Endothelial cell of umbilical vein (primary cell): ENCODE measurements around the gene TUFM. TPM values are rescaled to one million over a fixed set of nuclear protein-coding genes. Genes with fewer than 3 reads are reported as not detected.
A peak's percentile ranks its signal among the peaks of the same experiment; 100 is the strongest.

Experiments
- BruUV-seq: library from RNA; stranded (reverse); fragments of 400-500 nt; replicated peaks from 2 replicates; lab custom pipeline; 2021; lab: Mats Ljungman, UMichigan
- CTCF ChIA-PET: fragments of 300-600, 350-600 bp; sonication (Branson Sonifier 250); formaldehyde crosslinking; loops from one replicate; lab custom pipeline; 2021; ENCODE audit warnings: antibody characterized with exemption, inconsistent platforms; lab: Charles Lee
- POLR2A ChIA-PET: fragments of 300-600, 350-600 bp; sonication (Branson Sonifier 250); formaldehyde crosslinking; loops from one replicate; lab custom pipeline; 2021; ENCODE audit warnings: antibody characterized with exemption, inconsistent platforms; lab: Charles Lee
- DNase-seq: peaks from one replicate; pipeline ENCODE4 v3.0.0-alpha.2; 2011; ENCODE audit warnings: low read depth, low spot score
- FAIRE-seq: peaks from 2 replicates; lab custom pipeline; 2011; peaks lifted over from hg19 to GRCh38; lab: Jason Lieb, UNC
- H2AFZ ChIP-seq: 2 replicates; pipeline ENCODE4 v1.6.0; 2012; ENCODE audit warnings: low read depth, low read length, control low read depth, inconsistent platforms
- H3K27ac ChIP-seq: 2 replicates; pipeline ENCODE4 v1.5.1; 2011; ENCODE audit warnings: low read depth, mild to moderate bottlenecking, control low read depth, low read length, moderate library complexity; ENCODE audit not compliant: insufficient read depth
- H3K27me3 ChIP-seq, 2 experiments: 2 replicates each; pipeline versions ENCODE4 v1.6.0 to v1.6.1; 2011; ENCODE audit warnings: low read length in 2 of 2, mixed read lengths in 1 of 2; ENCODE audit not compliant: control insufficient read depth in 2 of 2, insufficient read depth in 2 of 2
- H3K36me3 ChIP-seq, 2 experiments: 2 replicates in 1 of 2; 3 replicates in 1 of 2; pipeline ENCODE4 v1.5.1; 2011; ENCODE audit warnings: low read length in 2 of 2, mild to moderate bottlenecking in 1 of 2, moderate library complexity in 1 of 2; ENCODE audit not compliant: control insufficient read depth in 2 of 2, insufficient read depth in 2 of 2; ENCODE audit errors: extremely low read depth in 1 of 2
- H3K4me1 ChIP-seq: 3 replicates; pipeline ENCODE4 v1.5.1; 2011; ENCODE audit warnings: mild to moderate bottlenecking, low read length; ENCODE audit not compliant: control insufficient read depth, insufficient read depth; ENCODE audit errors: extremely low read depth
- H3K4me2 ChIP-seq: 2 replicates; pipeline ENCODE4 v1.6.1; 2011; ENCODE audit warnings: low read length, control low read depth, mixed read lengths; ENCODE audit not compliant: insufficient read depth
- H3K4me3 ChIP-seq, 3 experiments: fragments of 200-600 bp in 1 of 3; sonication (generic), shearing (Covaris generic) in 1 of 3; replicated peaks in 1 of 3; 2 replicates each; pipeline ENCODE4 v1.5.1; 2011 to 2016; ENCODE audit warnings: control low read depth in 3 of 3, low read length in 3 of 3, mild to moderate bottlenecking in 2 of 3, inconsistent platforms in 1 of 3, low read depth in 1 of 3, moderate library complexity in 1 of 3; ENCODE audit not compliant: insufficient read depth in 1 of 3
- H3K79me2 ChIP-seq: 2 replicates; pipeline ENCODE4 v1.6.0; 2012; ENCODE audit warnings: low read length, inconsistent platforms; ENCODE audit not compliant: control insufficient read depth, insufficient read depth
- H3K9ac ChIP-seq: replicated peaks from 2 replicates; pipeline ENCODE3; 2011; ENCODE audit warnings: low read length, control low read depth; ENCODE audit not compliant: insufficient read depth; ENCODE audit errors: extremely low read depth
- H3K9me1 ChIP-seq: replicated peaks from 3 replicates; pipeline ENCODE4 v1.6.0; 2011; ENCODE audit warnings: mild to moderate bottlenecking, low read length; ENCODE audit not compliant: control insufficient read depth, insufficient read depth; ENCODE audit errors: extremely low read depth
- H3K9me3 ChIP-seq: replicated peaks from 2 replicates; pipeline ENCODE4 v1.5.1; 2012; ENCODE audit warnings: low read length, inconsistent platforms; ENCODE audit not compliant: control insufficient read depth, insufficient read depth
- H4K20me1 ChIP-seq: replicated peaks from 2 replicates; pipeline ENCODE3; 2011; ENCODE audit warnings: mild to moderate bottlenecking, low read length; ENCODE audit not compliant: control insufficient read depth, insufficient read depth; ENCODE audit errors: extremely low read depth
- EZH2 ChIP-seq: IDR thresholded peaks from 2 replicates; pipeline ENCODE4 v1.6.1; 2012; ENCODE audit warnings: borderline replicate concordance, low read depth, mild to moderate bottlenecking, moderate library complexity, low read length, inconsistent platforms; ENCODE audit not compliant: severe bottlenecking
- FOS ChIP-seq: IDR thresholded peaks from 2 replicates; pipeline ENCODE4 v1.6.1; 2011; ENCODE audit warnings: mild to moderate bottlenecking, low read length, moderate library complexity, borderline replicate concordance; ENCODE audit not compliant: insufficient read depth
- GATA2 ChIP-seq: IDR thresholded peaks from 2 replicates; pipeline ENCODE4 v1.7.0; 2011; ENCODE audit warnings: low read depth, mild to moderate bottlenecking, moderate library complexity, mixed read lengths, low read length; ENCODE audit not compliant: insufficient read length, insufficient read depth
- JUN ChIP-seq: IDR thresholded peaks from 2 replicates; pipeline ENCODE4 v1.6.1; 2011; ENCODE audit warnings: borderline replicate concordance, low read depth; ENCODE audit not compliant: insufficient read length, insufficient read depth
- MYC ChIP-seq: IDR thresholded peaks from one replicate; pipeline ENCODE4 v1.6.1; 2011; ENCODE audit warnings: mild to moderate bottlenecking, low read depth, low read length
- POLR2A ChIP-seq: IDR thresholded peaks from 2 replicates; pipeline ENCODE4 v1.6.1; 2012; ENCODE audit warnings: low read depth, mild to moderate bottlenecking, control low read depth, low read length
- POLR2AphosphoS5 ChIP-seq: IDR thresholded peaks from 2 replicates; pipeline ENCODE4 v1.6.1; 2012; ENCODE audit warnings: low read depth, mild to moderate bottlenecking, control low read depth, low read length, moderate library complexity; ENCODE audit not compliant: insufficient read depth
- dilution Hi-C: fragments of 300-500 bp; cut with MboI; formaldehyde crosslinking; loops from one replicate; pipeline ENCODE4 v1.15.0; 2019; ENCODE audit warnings: low sequenced_read_pairs; ENCODE audit not compliant: extremely low pct_ligation_motif_present
- intact Hi-C: fragments of 100-400 bp; cut with micrococcal nuclease; formaldehyde crosslinking; loops from one replicate; pipeline ENCODE4 v1.10.0; 2022
- polyA plus RNA-seq, 4 experiments: library from polyadenylated mRNA; depleted of rRNA in 3 of 4; stranded (reverse) in 3 of 4; unstranded in 1 of 4; fragments of >200 nt; gene quantifications; 2 replicates each; pipeline versions ENCODE4 v1.2.1 to v1.2.3, GENCODE V29; 2011 to 2012; ENCODE audit warnings: missing spikeins in 1 of 4
- total RNA-seq: library from RNA; stranded (reverse); gene quantifications from 2 replicates; pipeline ENCODE4 v1.2.3, GENCODE V29; 2021
- TF ChIP-seq, protein P1 (sequence below), 2 donors: IDR thresholded peaks; 1 replicate in 1 of 2; 2 replicates in 1 of 2; pipeline ENCODE4 v1.5.1; 2011; ENCODE audit warnings: low read length in 2 of 2, mild to moderate bottlenecking in 2 of 2, moderate library complexity in 2 of 2, control low read depth in 1 of 2, inconsistent platforms in 1 of 2, low read depth in 1 of 2; ENCODE audit not compliant: insufficient read depth in 1 of 2; ENCODE audit errors: extremely low read depth in 1 of 2
- TF ChIP-seq, protein P2 (sequence below): IDR thresholded peaks from 2 replicates; pipeline ENCODE4 v1.6.1; 2011; ENCODE audit not compliant: insufficient read depth, insufficient read length

Gene TUFM
- total and polyA plus RNA-seq, 2 donors (not counting 3 experiments of a cell fraction or from before 2014, with no cell fraction given), result 186 to 227 TPM

DNA sequence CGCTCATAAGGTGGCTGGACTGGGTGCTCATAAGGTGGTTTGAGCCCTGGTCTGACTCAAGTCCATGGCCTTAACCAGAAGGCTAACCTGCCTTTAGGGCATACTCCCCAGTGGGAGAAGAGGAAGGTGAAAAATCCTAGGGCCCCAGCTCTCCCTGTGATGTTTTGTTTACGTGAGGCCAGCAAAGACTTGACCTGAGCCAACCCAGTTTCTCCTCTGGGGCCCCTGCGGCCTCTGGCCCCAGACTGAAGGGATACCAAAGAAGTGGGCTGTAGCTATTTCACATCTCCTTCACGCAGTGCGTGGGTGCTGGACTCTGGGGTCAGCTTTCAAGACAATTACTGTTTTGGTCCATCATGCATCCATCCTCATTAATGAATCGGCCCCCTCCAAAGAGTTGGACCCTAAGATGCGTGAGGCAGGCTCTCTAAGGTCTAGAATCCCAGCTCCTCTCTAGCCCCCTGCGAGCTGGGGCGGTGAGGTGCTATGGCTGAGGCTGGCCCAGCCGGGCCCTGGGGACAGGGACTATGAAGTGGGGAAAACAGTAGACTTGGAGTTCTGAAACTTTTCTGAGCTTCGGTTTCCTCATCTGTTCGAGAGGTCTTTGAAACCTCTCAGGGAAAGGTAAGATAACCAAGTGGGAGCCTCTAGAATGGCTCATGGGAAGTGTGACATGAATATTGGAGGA, 19.0 kb upstream of the TUFM start:
- H3K27me3 ChIP-seq, result no peaks in the 10 kb centered on the region
- peaks cover 3 to 26% of the 10 kb centered on the region in 2 experiments for H3K36me3 ChIP-seq
- peaks cover 8% of the 10 kb centered on the region for H3K4me1 ChIP-seq
- peak overlapping the region; percentile 82 for H3K4me2 ChIP-seq
- H4K20me1 ChIP-seq, result no peaks in the 10 kb centered on the region
- no TSS peak for BruUV-seq
- H2AFZ ChIP-seq, result no peak overlapping the region
- DNase-seq, result no peak
- no peak for FAIRE-seq
- peak overlapping the region in 1 of 3 experiments; percentile 90 for H3K4me3 ChIP-seq
- intact Hi-C loops, result no loop called here
- CTCF ChIA-PET, result interaction anchor here (1.7 to 2.8 kb wide), 4 partner anchors 8 to 80 kb away, joined by 6 to 12 read pairs (median 9); partner anchors contain the start of gene TUFM
- dilution Hi-C loops, result no loop called here
- TF ChIP-seq FOS, result no peak
- TF ChIP-seq GATA2, result no peak
- no peak for TF ChIP-seq EZH2
- TF ChIP-seq, protein P1, sequence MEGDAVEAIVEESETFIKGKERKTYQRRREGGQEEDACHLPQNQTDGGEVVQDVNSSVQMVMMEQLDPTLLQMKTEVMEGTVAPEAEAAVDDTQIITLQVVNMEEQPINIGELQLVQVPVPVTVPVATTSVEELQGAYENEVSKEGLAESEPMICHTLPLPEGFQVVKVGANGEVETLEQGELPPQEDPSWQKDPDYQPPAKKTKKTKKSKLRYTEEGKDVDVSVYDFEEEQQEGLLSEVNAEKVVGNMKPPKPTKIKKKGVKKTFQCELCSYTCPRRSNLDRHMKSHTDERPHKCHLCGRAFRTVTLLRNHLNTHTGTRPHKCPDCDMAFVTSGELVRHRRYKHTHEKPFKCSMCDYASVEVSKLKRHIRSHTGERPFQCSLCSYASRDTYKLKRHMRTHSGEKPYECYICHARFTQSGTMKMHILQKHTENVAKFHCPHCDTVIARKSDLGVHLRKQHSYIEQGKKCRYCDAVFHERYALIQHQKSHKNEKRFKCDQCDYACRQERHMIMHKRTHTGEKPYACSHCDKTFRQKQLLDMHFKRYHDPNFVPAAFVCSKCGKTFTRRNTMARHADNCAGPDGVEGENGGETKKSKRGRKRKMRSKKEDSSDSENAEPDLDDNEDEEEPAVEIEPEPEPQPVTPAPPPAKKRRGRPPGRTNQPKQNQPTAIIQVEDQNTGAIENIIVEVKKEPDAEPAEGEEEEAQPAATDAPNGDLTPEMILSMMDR (IDR thresholded peaks at IDR 0.05; ENCODE audit: extremely low read depth in 1 of 2, insufficient read depth in 1 of 2, low read depth in 1 of 2, low read length in 2 of 2), result no peak
- TF ChIP-seq MYC, result no peak
- no peak for TF ChIP-seq POLR2A
- no peak for TF ChIP-seq JUN
- TF ChIP-seq, protein P2, sequence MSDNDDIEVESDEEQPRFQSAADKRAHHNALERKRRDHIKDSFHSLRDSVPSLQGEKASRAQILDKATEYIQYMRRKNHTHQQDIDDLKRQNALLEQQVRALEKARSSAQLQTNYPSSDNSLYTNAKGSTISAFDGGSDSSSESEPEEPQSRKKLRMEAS, result no peak
- no peak for TF ChIP-seq POLR2AphosphoS5
- no peaks in the 10 kb centered on the region for H3K9me1 ChIP-seq
- H3K9me3 ChIP-seq, result no peaks in the 10 kb centered on the region
- POLR2A ChIA-PET, result interaction anchor here (0.7 kb wide), 1 partner anchor 71 kb away, joined by 3 read pairs; no protein-coding TSS in a partner anchor
- no peak overlapping the region for H3K27ac ChIP-seq
- peaks cover 35% of the 10 kb centered on the region for H3K79me2 ChIP-seq
- H3K9ac ChIP-seq, result no peak overlapping the region
